A673 (cell line): ENCODE measurements around the gene ADAMTSL3. TPM values are rescaled to one million over a fixed set of nuclear protein-coding genes. Genes with fewer than 3 reads are reported as not detected.

Experiments
- BruUV-seq: library from RNA; stranded (reverse); fragments of 400-500 nt; replicated peaks from 2 replicates; lab custom pipeline; 2021; lab: Mats Ljungman, UMichigan
- CTCF ChIA-PET: fragments of 300-600 bp; sonication (Branson Sonifier 250); formaldehyde crosslinking; loops from one replicate; lab custom pipeline; 2022; ENCODE audit warnings: antibody characterized with exemption; lab: Charles Lee
- POLR2A ChIA-PET: fragments of 300-600 bp; sonication (Branson Sonifier 250); formaldehyde crosslinking; loops from one replicate; lab custom pipeline; 2022; ENCODE audit warnings: antibody characterized with exemption; ENCODE audit not compliant: low non-redundant PET; lab: Charles Lee
- DNase-seq: peaks from one replicate; pipeline ENCODE4 v3.0.0-alpha.2; 2015; ENCODE audit warnings: low spot score
- H3K27ac ChIP-seq: fragments of 200-600 bp; sonication (generic); 2 replicates; pipeline ENCODE4 v1.5.1; 2016; ENCODE audit warnings: mixed run types, low read depth, mild to moderate bottlenecking, mixed read lengths, antibody characterized with exemption, low read length; ENCODE audit not compliant: poor library complexity, severe bottlenecking
- H3K27me3 ChIP-seq: fragments of 200-600 bp; sonication (generic); replicated peaks from 2 replicates; pipeline ENCODE4 v1.6.1; 2017; ENCODE audit warnings: mixed run types, low read depth, mild to moderate bottlenecking, mixed read lengths, antibody characterized with exemption, low read length; ENCODE audit not compliant: insufficient read depth, poor library complexity
- H3K36me3 ChIP-seq: fragments of 200-600 bp; sonication (generic); 2 replicates; pipeline ENCODE4 v1.6.1; 2016; ENCODE audit warnings: mixed run types, mild to moderate bottlenecking, mixed read lengths, antibody characterized with exemption, low read length; ENCODE audit not compliant: insufficient read depth, poor library complexity, severe bottlenecking
- H3K4me1 ChIP-seq: fragments of 200-600 bp; sonication (generic); 2 replicates; pipeline ENCODE4 v1.6.1; 2017; ENCODE audit warnings: mixed run types, mild to moderate bottlenecking, mixed read lengths, antibody characterized with exemption, low read length; ENCODE audit not compliant: insufficient read depth, poor library complexity, severe bottlenecking
- H3K4me3 ChIP-seq: fragments of 200-600 bp; sonication (generic); 2 replicates; pipeline ENCODE4 v1.5.1; 2016; ENCODE audit warnings: low read depth, mixed run types, mild to moderate bottlenecking, mixed read lengths, low read length; ENCODE audit not compliant: poor library complexity, severe bottlenecking
- H3K9me3 ChIP-seq: fragments of 200-600 bp; sonication (generic); 2 replicates; pipeline ENCODE4 v1.6.1; 2016; ENCODE audit warnings: mixed run types, low read depth, mild to moderate bottlenecking, mixed read lengths, antibody characterized with exemption, low read length; ENCODE audit not compliant: poor library complexity, severe bottlenecking
- EZH2 ChIP-seq: fragments of 200-600 bp; sonication (generic); IDR thresholded peaks from 2 replicates; pipeline ENCODE4 v1.6.1; 2017; ENCODE audit warnings: borderline replicate concordance, low read depth, mild to moderate bottlenecking, mixed read lengths, antibody characterized with exemption, low read length; ENCODE audit not compliant: poor library complexity, severe bottlenecking
- intact Hi-C: fragments of 100-400 bp; cut with micrococcal nuclease; formaldehyde crosslinking; loops from one replicate; pipeline ENCODE4 v1.10.0; 2022; ENCODE audit not compliant: unreplicated experiment
- total RNA-seq: library from RNA; stranded (reverse); gene quantifications from 2 replicates; pipeline ENCODE4 v1.2.3, GENCODE V29; 2021
- TF ChIP-seq, protein P1 (sequence below): fragments of 300-800, 200-600 bp; sonication (generic); conservative IDR thresholded peaks from 2 replicates; pipeline ENCODE4 v1.5.1; 2017; ENCODE audit warnings: low read depth, mild to moderate bottlenecking, antibody characterized with exemption, low read length, moderate library complexity, mixed read lengths

ADAMTSL3 gene
- total RNA-seq, 1 experiment from 2014 or later: 0.95 TPM

- Histone ChIP-seq H3K36me3 (no peaks in the 10 kb centered on the region), H3K27me3 (peaks cover 3% of the 10 kb centered on the region), H3K27ac (no peak overlapping the region), H3K9me3 (no peaks in the 10 kb centered on the region), H3K4me1 (no peaks in the 10 kb centered on the region), H3K4me3 (no peak overlapping the region)
- POLR2A ChIA-PET: no interaction called here
- CTCF ChIA-PET: no interaction called here
- TF ChIP-seq, protein P1, sequence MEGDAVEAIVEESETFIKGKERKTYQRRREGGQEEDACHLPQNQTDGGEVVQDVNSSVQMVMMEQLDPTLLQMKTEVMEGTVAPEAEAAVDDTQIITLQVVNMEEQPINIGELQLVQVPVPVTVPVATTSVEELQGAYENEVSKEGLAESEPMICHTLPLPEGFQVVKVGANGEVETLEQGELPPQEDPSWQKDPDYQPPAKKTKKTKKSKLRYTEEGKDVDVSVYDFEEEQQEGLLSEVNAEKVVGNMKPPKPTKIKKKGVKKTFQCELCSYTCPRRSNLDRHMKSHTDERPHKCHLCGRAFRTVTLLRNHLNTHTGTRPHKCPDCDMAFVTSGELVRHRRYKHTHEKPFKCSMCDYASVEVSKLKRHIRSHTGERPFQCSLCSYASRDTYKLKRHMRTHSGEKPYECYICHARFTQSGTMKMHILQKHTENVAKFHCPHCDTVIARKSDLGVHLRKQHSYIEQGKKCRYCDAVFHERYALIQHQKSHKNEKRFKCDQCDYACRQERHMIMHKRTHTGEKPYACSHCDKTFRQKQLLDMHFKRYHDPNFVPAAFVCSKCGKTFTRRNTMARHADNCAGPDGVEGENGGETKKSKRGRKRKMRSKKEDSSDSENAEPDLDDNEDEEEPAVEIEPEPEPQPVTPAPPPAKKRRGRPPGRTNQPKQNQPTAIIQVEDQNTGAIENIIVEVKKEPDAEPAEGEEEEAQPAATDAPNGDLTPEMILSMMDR: no peak
- TF ChIP-seq EZH2: no peak
- BruUV-seq: no TSS peak
- DNase-seq: no peak
- intact Hi-C loops: no loop called here
These were observed 276.7 kb downstream of the ADAMTSL3 start for GRCh38 chr15:83930392-83931212.

GRCh38 chr15:83935774-83936173, 281.9 kb downstream of the ADAMTSL3 start:
- DNase-seq: no peak
- Histone ChIP-seq H3K9me3 (no peaks in the 10 kb centered on the region), H3K4me1 (no peaks in the 10 kb centered on the region), H3K4me3 (no peak overlapping the region), H3K27me3 (no peaks in the 10 kb centered on the region), H3K27ac (no peak overlapping the region), H3K36me3 (no peaks in the 10 kb centered on the region)
- ChIA-PET CTCF (no interaction called here), POLR2A (no interaction called here)
- TF ChIP-seq EZH2: no peak
- TF ChIP-seq, protein P1: no peak
- intact Hi-C loops: no loop called here
- no TSS peak for BruUV-seq

DNA sequence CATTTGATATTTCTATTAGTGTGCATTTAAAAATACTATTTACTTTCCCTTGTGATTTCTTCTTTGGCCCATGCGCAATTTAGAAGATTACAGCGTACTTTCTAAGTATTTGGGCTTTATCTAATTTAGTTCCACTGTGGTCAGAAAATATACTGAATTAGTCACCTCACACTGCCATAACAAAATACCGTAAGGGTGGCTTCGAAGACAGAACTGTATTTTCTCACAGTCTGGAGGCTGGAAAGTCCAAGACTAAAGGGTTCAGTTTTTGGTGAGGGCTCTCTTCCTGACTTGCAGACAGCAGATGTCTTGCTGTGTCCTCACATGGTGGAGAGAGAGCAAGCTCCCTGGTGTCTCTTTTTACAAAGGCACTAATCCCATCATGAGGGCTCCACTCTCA, 286.2 kb downstream of the ADAMTSL3 start:
- CTCF ChIA-PET: no interaction called here
- intact Hi-C loops: no loop called here
- H3K36me3 ChIP-seq: no peaks in the 10 kb centered on the region
- no peak overlapping the region for H3K4me3 ChIP-seq
- no peaks in the 10 kb centered on the region for H3K4me1 ChIP-seq
- TF ChIP-seq, protein P1: no peak
- no peak for TF ChIP-seq EZH2
- no TSS peak for BruUV-seq
- POLR2A ChIA-PET: no interaction called here
- no peak overlapping the region for H3K27ac ChIP-seq
- H3K9me3 ChIP-seq: no peaks in the 10 kb centered on the region
- DNase-seq: no peak
- no peaks in the 10 kb centered on the region for H3K27me3 ChIP-seq
